Kidney (tissue), 14 donors: ENCODE data around the gene CNN1. TPM values are rescaled to one million over a fixed set of nuclear protein-coding genes. Genes with fewer than 3 reads are reported as not detected.

Source experiments
- DNase-seq, 5 donors: peaks; one replicate each; pipeline ENCODE4 v3.0.0-alpha.2; 2013 to 2020
- FAIRE-seq: peaks from 2 replicates; lab custom pipeline; 2012; peaks lifted over from hg19 to GRCh38; lab: Jason Lieb, UNC
- H3K27ac ChIP-seq, 2 donors: one replicate each; pipeline ENCODE4 v1.7.0; 2013; ENCODE audit warnings: low read depth in 2 of 2, low read length in 2 of 2, inconsistent platforms in 1 of 2
- H3K27me3 ChIP-seq: one replicate; pipeline ENCODE4 v1.7.1; 2013; ENCODE audit warnings: low read length, inconsistent platforms; ENCODE audit not compliant: control insufficient read depth, insufficient read depth
- H3K36me3 ChIP-seq, 3 donors: one replicate each; pipeline versions ENCODE4 v1.7.0 to v1.7.1; 2013; ENCODE audit warnings: low read length in 3 of 3, control low read depth in 1 of 3, inconsistent platforms in 1 of 3; ENCODE audit not compliant: insufficient read depth in 3 of 3, control insufficient read depth in 2 of 3
- H3K4me1 ChIP-seq, 3 donors: one replicate each; pipeline versions ENCODE4 v1.7.0 to v1.7.1; 2013; ENCODE audit warnings: low read length in 3 of 3, inconsistent platforms in 1 of 3, low read depth in 1 of 3; ENCODE audit not compliant: control insufficient read depth in 2 of 3, insufficient read depth in 2 of 3
- H3K4me3 ChIP-seq, 3 donors: one replicate each; pipeline versions ENCODE4 v1.7.0 to v1.8.1; 2013; ENCODE audit warnings: low read length in 3 of 3, control low read depth in 1 of 3, inconsistent platforms in 1 of 3
- H3K9ac ChIP-seq, 3 donors: one replicate each; pipeline versions ENCODE4 v1.7.0 to v1.7.1; 2013; ENCODE audit warnings: low read length in 3 of 3, control low read depth in 1 of 3, inconsistent platforms in 1 of 3
- H3K9me3 ChIP-seq, 3 donors: one replicate each; pipeline versions ENCODE4 v1.7.0 to v1.7.1; 2013; ENCODE audit warnings: low read length in 3 of 3, control low read depth in 1 of 3, inconsistent platforms in 1 of 3; ENCODE audit not compliant: control insufficient read depth in 2 of 3, insufficient read depth in 1 of 3
- intact Hi-C: fragments of 100-400 bp; cut with DNase I; formaldehyde crosslinking; loops from one replicate; pipeline ENCODE4 v1.11.1; 2022
- polyA plus RNA-seq: library from polyadenylated mRNA; stranded (reverse); fragments of 350-450 nt; fragmentation: Illumina TruSeq; extraction: RNeasy Lipid Tissue Mini Kit (QIAGEN cat#74804); gene quantifications from one replicate; pipeline ENCODE4 v1.2.3, GENCODE V29; 2014; ENCODE audit warnings: low read depth, low replicate concordance; ENCODE audit not compliant: insufficient read depth
- total RNA-seq: library from RNA; stranded (reverse); fragmentation: NEBNext Ultra II Directional; extraction: Animal tissue kit (Norgen Biotek cat#: 25700); gene quantifications from one replicate; pipeline ENCODE4 v1.2.1, GENCODE V29; 2021
- TF ChIP-seq, protein P1 (sequence below): IDR thresholded peaks from 3 replicates; pipeline ENCODE4 v1.5.1; 2012; ENCODE audit warnings: mild to moderate bottlenecking, moderate library complexity, borderline replicate concordance; ENCODE audit not compliant: insufficient read depth; ENCODE audit errors: extremely low read depth
- donor health status: control.
- donor health status: control.
- donor health status: control.
- donor health status: control.
- donor health status: control.
- donor health status: DM: yes; HTN: yes; CAD: no.
- donor health status: Normal renal cell carcinoma (clear cell type).

The CNN1 gene
- total and polyA plus RNA-seq, 2 donors from 2014 or later = 42.2 to 47.8 TPM

DNA sequence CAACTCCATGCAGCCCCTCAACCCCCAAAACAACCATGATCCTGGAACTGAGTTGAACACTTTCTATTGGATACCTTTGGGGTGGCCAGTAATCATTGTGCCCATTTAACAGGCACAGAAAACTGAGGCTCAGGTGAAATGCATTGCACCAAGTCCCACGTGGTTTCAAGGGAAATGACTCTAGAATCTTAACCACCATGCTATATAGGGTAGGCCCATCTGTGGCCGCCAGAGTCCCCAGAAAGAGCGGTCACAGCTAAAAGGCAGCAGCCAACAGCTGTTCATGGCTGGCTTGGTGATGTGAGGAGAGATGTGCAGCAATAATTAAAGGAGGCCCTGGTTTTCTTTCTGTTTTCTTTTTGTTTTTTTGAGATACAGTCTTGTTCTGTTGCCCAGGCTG is 2.6 kb downstream of the CNN1 start:
- Histone ChIP-seq H3K9me3 (no peaks in the 10 kb centered on the region), H3K9ac (no peak overlapping the region), H3K4me1 (peaks cover 0 to 3% (median 0%) of the 10 kb centered on the region in 3 donors), H3K27me3 (no peaks in the 10 kb centered on the region), H3K4me3 (no peak overlapping the region), H3K27ac (no peak overlapping the region), H3K36me3 (no peaks in the 10 kb centered on the region)
- intact Hi-C loops = no loop called here
- TF ChIP-seq, protein P1, sequence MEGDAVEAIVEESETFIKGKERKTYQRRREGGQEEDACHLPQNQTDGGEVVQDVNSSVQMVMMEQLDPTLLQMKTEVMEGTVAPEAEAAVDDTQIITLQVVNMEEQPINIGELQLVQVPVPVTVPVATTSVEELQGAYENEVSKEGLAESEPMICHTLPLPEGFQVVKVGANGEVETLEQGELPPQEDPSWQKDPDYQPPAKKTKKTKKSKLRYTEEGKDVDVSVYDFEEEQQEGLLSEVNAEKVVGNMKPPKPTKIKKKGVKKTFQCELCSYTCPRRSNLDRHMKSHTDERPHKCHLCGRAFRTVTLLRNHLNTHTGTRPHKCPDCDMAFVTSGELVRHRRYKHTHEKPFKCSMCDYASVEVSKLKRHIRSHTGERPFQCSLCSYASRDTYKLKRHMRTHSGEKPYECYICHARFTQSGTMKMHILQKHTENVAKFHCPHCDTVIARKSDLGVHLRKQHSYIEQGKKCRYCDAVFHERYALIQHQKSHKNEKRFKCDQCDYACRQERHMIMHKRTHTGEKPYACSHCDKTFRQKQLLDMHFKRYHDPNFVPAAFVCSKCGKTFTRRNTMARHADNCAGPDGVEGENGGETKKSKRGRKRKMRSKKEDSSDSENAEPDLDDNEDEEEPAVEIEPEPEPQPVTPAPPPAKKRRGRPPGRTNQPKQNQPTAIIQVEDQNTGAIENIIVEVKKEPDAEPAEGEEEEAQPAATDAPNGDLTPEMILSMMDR = no peak
- FAIRE-seq (no peak), DNase-seq (no peak)

DNA sequence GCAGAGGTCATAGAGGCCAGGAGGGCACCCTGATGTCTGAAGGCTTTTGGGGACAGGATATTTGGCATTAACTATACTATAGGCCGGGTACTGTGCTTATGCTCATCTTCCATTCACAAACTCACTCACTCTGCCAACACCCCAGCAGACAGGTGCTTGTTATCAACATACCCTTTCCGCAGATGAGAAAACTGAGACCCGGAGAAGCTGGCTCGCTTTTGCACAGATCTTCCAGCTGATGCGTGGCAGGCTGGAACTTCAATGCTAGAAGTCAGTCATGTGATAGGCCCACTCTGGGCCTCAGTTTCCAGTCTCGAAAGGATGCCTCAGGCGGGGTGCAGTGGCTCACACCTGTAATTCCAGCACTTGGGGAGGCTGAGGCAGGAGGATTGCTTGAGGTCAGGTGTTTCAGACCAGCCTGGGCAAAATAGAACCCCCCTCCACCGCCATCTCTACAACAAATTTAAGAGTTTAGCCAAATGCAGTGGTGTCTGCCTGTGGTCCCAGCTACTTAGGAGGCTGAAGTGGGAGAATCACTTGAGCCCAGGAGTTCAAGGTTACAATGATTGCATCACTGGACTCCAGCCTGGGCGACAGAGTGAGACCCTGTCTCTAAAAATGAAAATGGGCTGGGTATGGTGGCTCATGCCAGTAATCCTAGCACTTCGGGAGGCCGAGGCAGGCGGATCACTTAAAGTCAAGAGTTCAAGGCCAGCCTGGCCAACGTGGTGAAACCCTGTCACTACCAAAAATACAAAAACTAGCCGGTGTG is 9.5 kb downstream of the CNN1 start:
- DNase-seq (no peak), FAIRE-seq (no peak)
- no peak overlapping the region for H3K4me3 ChIP-seq
- H3K4me1 ChIP-seq = no peaks in the 10 kb centered on the region
- H3K9me3 ChIP-seq = no peaks in the 10 kb centered on the region
- no peak overlapping the region for H3K27ac ChIP-seq
- TF ChIP-seq, protein P1 = no peak
- no peak overlapping the region for H3K9ac ChIP-seq
- H3K27me3 ChIP-seq = no peaks in the 10 kb centered on the region
- peaks cover 0 to 2% (median 0%) of the 10 kb centered on the region in 3 donors for H3K36me3 ChIP-seq
- intact Hi-C loops = no loop called here

DNA sequence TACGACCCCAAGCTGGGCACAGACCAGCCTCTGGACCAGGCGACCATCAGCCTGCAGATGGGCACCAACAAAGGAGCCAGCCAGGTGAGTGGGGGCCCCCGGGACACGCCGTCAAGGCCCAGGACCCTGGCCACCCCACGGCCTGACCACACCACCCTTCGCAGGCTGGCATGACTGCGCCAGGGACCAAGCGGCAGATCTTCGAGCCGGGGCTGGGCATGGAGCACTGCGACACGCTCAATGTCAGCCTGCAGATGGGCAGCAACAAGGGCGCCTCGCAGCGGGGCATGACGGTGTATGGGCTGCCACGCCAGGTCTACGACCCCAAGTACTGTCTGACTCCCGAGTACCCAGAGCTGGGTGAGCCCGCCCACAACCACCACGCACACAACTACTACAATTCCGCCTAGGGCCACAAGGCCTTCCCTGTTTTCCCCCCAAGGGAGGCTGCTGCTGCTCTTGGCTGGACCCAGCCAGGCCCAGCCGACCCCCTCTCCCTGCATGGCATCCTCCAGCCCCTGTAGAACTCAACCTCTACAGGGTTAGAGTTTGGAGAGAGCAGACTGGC is 10.8 kb downstream of the CNN1 start:
- TF ChIP-seq, protein P1 = no peak

More for the DNA sequence above, 10.8 kb downstream of the CNN1 start:
- no peak for FAIRE-seq
- Histone ChIP-seq H3K27ac (no peak overlapping the region), H3K4me3 (no peak overlapping the region), H3K27me3 (no peaks in the 10 kb centered on the region), H3K36me3 (peaks cover 0 to 9% (median 5%) of the 10 kb centered on the region in 3 donors), H3K4me1 (no peaks in the 10 kb centered on the region), H3K9ac (no peak overlapping the region), H3K9me3 (no peaks in the 10 kb centered on the region)
- intact Hi-C loops = no loop called here
- DNase-seq = no peak
